HEK293T (cell line): ENCODE results near the gene WDHD1.
"Not testable (repeated sequence)": the region's sequence is repeated elsewhere in the genome, so short reads cannot be mapped to it uniquely, and the experiment has no call there.

Experiments used
- CTCF ChIA-PET: fragments of 350-600 bp; formaldehyde crosslinking; extraction: SDS; loops from one replicate; lab custom pipeline; 2021; ENCODE audit warnings: antibody characterized with exemption, inconsistent platforms; lab: Yijun Ruan, JAX
- POLR2A ChIA-PET: fragments of 350-600 bp; formaldehyde crosslinking; extraction: SDS; loops from one replicate; lab custom pipeline; 2020; ENCODE audit warnings: antibody characterized with exemption, inconsistent platforms; lab: Yijun Ruan, JAX
- DNase-seq: peaks from one replicate; pipeline ENCODE4 v3.0.0; 2012; ENCODE audit warnings: mixed read lengths; ENCODE audit errors: extremely low spot score
- ARNT ChIP-seq: fragments of 450-650 bp; IDR thresholded peaks from 2 replicates; pipeline ENCODE4 v1.6.1; 2017; ENCODE audit warnings: mild to moderate bottlenecking
- BHLHE40 ChIP-seq: fragments of 450-650 bp; IDR thresholded peaks from 2 replicates; pipeline ENCODE4 v1.6.1; 2016; ENCODE audit warnings: mild to moderate bottlenecking, moderate library complexity, borderline replicate concordance
- CTBP1 ChIP-seq: fragments of 450-650 bp; IDR thresholded peaks from 2 replicates; pipeline ENCODE4 v1.6.1; 2016; ENCODE audit warnings: borderline replicate concordance
- ELF4 ChIP-seq: fragments of 450-650 bp; IDR thresholded peaks from 2 replicates; pipeline ENCODE4 v1.6.1; 2017; ENCODE audit warnings: antibody characterized with exemption
- FOXA1 ChIP-seq: fragments of 450-650 bp; IDR thresholded peaks from 2 replicates; pipeline ENCODE4 v1.6.1; 2016; ENCODE audit warnings: mild to moderate bottlenecking
- FOXK2 ChIP-seq: fragments of 450-650 bp; IDR thresholded peaks from 2 replicates; pipeline ENCODE4 v1.6.1; 2016; ENCODE audit warnings: mild to moderate bottlenecking
- FOXM1 ChIP-seq: fragments of 450-650 bp; IDR thresholded peaks from 2 replicates; pipeline ENCODE4 v1.6.1; 2017; ENCODE audit warnings: mild to moderate bottlenecking, borderline replicate concordance
- HDGF ChIP-seq: fragments of 450-650 bp; IDR thresholded peaks from 2 replicates; pipeline ENCODE4 v1.6.1; 2017; ENCODE audit warnings: antibody characterized with exemption, borderline replicate concordance
- L3MBTL2 ChIP-seq: fragments of 450-650 bp; conservative IDR thresholded peaks from 2 replicates; pipeline ENCODE4 v1.6.1; 2016; ENCODE audit warnings: mild to moderate bottlenecking
- LEF1 ChIP-seq: fragments of 450-650 bp; IDR thresholded peaks from 2 replicates; pipeline ENCODE4 v1.6.1; 2017; ENCODE audit warnings: mild to moderate bottlenecking, borderline replicate concordance
- NFRKB ChIP-seq: fragments of 450-650 bp; IDR thresholded peaks from 2 replicates; pipeline ENCODE4 v1.6.1; 2016; ENCODE audit warnings: mild to moderate bottlenecking, moderate library complexity
- SP1 ChIP-seq: fragments of 450-650 bp; IDR thresholded peaks from 2 replicates; pipeline ENCODE4 v1.6.1; 2017
- SUZ12 ChIP-seq: fragments of 450-650 bp; IDR thresholded peaks from 2 replicates; pipeline ENCODE4 v1.6.1; 2016; ENCODE audit warnings: mild to moderate bottlenecking
- TARDBP ChIP-seq: fragments of 450-650 bp; IDR thresholded peaks from 2 replicates; pipeline ENCODE4 v1.6.1; 2016
- ZNF384 ChIP-seq: fragments of 450-650 bp; IDR thresholded peaks from 2 replicates; pipeline ENCODE4 v1.6.1; 2016
- TF ChIP-seq, protein P1 (sequence below): fragments of 450-650 bp; IDR thresholded peaks from 2 replicates; pipeline ENCODE4 v1.6.1; 2016

The WDHD1 gene

DNA sequence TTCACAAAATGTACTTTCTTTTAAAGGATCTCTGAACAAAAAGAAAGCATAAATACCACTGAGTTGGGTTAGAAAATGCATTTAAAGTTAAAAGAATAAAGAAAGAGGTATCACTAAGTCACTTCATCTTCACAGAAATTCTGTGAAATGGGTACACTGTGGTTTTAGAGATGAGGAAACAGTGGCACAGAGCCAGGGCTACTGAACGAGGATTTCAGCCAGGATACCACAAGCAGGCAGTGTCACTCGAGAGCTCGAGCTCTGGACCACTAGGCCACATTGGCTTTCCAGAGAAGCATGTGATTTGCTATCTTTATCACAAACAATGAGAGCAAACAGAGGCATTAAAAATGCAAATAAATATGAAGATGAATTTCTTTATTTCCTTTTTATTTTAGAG, 51.0 kb downstream of the WDHD1 start:
- no peak for DNase-seq
- TF ChIP-seq FOXK2 (no peak), ZNF384 (no peak), SP1 (no peak)
- POLR2A ChIA-PET = no interaction called here
- CTCF ChIA-PET = no interaction called here

DNA sequence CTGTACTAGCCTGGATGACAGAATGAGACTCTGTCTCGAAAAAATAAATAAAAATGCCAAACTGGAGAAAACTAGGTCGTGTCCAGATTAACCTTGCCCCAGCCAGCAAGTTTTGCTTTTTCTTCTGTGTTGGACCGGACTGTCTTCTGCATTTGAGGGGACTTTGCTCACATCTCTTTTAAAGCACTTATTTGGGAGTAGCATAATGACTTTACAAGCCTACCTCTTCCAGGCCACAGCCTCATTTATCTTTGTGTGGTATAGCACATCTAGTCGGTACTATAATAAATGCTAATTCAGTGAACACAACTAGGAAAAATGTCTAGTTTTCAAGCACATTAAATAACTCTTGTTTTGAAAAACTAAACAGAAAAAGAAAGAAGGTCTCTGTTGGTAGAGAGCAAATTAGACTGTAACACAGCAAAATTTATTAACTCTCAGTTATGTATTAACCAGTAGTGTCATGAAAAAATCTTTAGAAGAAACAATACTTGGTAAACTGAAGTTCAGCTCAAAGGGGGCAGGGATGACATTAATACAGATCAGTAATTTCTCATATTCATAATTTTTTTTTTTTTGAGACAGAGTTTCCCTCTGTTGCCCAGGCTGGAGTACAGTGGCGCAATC, 52.0 kb downstream of the WDHD1 start:
- DNase-seq = no peak
- POLR2A ChIA-PET = no interaction called here
- TF ChIP-seq, protein P1, sequence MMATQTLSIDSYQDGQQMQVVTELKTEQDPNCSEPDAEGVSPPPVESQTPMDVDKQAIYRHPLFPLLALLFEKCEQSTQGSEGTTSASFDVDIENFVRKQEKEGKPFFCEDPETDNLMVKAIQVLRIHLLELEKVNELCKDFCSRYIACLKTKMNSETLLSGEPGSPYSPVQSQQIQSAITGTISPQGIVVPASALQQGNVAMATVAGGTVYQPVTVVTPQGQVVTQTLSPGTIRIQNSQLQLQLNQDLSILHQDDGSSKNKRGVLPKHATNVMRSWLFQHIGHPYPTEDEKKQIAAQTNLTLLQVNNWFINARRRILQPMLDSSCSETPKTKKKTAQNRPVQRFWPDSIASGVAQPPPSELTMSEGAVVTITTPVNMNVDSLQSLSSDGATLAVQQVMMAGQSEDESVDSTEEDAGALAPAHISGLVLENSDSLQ = no peak
- TF ChIP-seq LEF1 = no peak
- no peak for TF ChIP-seq SUZ12
- TF ChIP-seq NFRKB = no peak
- no peak for TF ChIP-seq TARDBP
- TF ChIP-seq ELF4 = no peak
- TF ChIP-seq SP1 = no peak
- no peak for TF ChIP-seq CTBP1
- no peak for TF ChIP-seq FOXA1
- no peak for TF ChIP-seq BHLHE40
- TF ChIP-seq HDGF = no peak
- no peak for TF ChIP-seq ARNT
- TF ChIP-seq FOXK2 = no peak
- no peak for TF ChIP-seq FOXM1
- no peak for TF ChIP-seq ZNF384
- no peak for TF ChIP-seq L3MBTL2
- CTCF ChIA-PET = no interaction called here

DNA sequence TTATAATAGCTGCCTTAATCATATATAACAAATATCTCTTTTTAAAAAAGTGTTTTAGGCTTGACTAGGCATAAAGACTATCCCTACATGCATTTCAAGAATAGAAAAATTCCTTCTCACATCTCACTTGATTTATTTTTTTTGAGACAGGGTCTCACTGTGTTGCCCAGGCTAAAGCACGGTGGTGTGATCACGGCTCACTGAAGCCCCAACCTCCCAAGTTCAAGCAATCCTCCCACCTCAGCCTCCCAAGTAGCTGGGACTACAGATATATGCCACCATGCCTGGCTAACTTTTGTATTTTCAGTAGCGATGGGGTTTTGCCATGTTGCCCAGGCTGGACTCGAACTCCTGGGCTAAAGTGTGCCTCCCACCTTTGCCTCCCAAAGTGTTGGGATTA, 59.4 kb downstream of the WDHD1 start:
- ChIA-PET CTCF (interaction anchor here (0.7 kb wide), 1 partner anchor 175 kb away, joined by 4 read pairs; no protein-coding TSS in a partner anchor), POLR2A (no interaction called here)
- TF ChIP-seq FOXK2 = no peak
- no peak for TF ChIP-seq LEF1
- TF ChIP-seq CTBP1 = no peak
- no peak for TF ChIP-seq TARDBP
- TF ChIP-seq SP1 = no peak
- no peak for TF ChIP-seq FOXM1
- no peak for TF ChIP-seq NFRKB
- TF ChIP-seq BHLHE40 = no peak
- TF ChIP-seq ELF4 = no peak
- TF ChIP-seq, protein P1 = no peak
- no peak for TF ChIP-seq ARNT
- no peak for TF ChIP-seq ZNF384
- TF ChIP-seq SUZ12 = no peak
- no peak for TF ChIP-seq FOXA1
- TF ChIP-seq L3MBTL2 = no peak
- no peak for TF ChIP-seq HDGF
- no peak for DNase-seq

DNA sequence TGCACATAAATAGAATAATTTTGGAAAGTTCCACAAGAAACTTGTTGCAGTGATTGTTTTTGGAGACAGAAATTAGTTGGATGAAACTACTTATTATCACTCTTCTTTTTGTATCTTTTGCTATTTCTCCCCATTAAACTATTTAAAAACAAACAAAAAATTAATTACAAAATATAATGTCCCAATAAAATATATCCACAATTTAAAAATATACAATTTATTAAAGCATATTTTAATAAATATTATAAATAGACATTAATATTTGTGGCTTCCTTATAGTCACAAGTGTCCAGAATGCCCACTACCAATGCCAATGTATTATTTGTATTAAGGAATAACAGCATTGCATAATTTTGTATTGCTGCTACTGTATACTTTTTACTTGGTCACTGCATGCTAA, 71.8 kb downstream of the WDHD1 start:
- DNase-seq = no peak
- ChIA-PET POLR2A (no interaction called here), CTCF (no interaction called here)
- TF ChIP-seq NFRKB (no peak), SP1 (no peak), CTBP1 (no peak), SUZ12 (no peak), TARDBP (no peak), FOXM1 (no peak)
- TF ChIP-seq, protein P1 = no peak

DNA sequence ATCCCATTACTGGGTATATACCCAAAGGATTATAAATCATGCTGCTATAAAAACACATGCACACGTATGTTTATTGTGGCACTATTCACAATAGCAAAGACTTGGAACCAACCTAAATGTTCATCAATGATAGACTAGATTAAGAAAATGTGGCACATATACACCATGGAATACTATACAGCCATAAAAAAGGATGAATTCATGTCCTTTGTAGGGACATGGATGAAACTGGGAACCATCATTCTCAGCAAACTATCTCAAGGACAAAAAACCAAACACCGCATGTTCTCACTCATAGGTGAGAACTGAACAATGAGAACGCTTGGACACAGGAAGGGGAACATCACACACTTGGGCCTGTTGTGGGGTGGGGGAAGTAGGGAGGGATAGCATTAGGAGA, 73.3 kb downstream of the WDHD1 start:
- POLR2A ChIA-PET, CTCF ChIA-PET, DNase-seq: not testable (repeated sequence)

DNA sequence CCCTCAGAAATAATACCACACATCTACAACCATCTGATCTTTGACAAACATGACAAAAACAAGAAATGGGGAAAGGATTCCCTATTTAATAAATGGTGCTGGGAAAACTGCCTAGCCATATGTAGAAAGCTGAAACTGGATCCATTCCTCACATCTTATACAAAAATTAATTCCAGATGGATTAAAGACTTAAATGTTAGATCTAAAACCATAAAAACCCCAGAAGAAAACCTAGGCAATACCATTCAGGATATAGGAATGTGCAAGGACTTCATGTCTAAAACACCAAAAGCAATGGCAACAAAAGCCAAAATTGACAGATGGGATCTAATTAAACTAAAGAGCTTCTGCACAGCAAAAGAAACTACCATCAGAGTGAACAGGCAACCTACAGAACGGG, 74.1 kb downstream of the WDHD1 start:
- DNase-seq, POLR2A ChIA-PET, CTCF ChIA-PET: not testable (repeated sequence)

DNA sequence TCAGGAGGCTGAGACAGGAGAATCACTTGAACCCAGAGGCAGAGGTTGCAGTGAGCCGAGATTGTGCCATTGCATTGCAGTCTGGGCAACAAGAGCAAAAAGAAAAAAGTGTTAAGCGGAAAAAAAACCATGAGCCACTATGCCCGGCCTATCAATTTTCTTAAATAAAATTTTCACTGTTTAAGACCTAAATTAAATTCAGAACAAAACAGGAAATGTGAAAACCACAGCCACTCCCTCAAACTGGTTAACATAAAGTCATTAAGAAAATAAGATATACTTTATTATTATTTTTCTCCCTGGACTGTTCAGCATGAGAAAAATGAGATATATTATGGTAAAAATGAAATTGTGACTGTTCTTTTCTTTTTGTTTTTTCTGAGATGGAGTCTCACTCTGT, 79.7 kb downstream of the WDHD1 start:
- TF ChIP-seq FOXM1 (no peak), ZNF384 (no peak), ARNT (no peak), TARDBP (no peak), CTBP1 (no peak), LEF1 (no peak), HDGF (no peak)
- CTCF ChIA-PET = no interaction called here
- DNase-seq = no peak
- POLR2A ChIA-PET = no interaction called here
